Measurements from ENCODE around the gene WASF3.

Gene WASF3

DNA sequence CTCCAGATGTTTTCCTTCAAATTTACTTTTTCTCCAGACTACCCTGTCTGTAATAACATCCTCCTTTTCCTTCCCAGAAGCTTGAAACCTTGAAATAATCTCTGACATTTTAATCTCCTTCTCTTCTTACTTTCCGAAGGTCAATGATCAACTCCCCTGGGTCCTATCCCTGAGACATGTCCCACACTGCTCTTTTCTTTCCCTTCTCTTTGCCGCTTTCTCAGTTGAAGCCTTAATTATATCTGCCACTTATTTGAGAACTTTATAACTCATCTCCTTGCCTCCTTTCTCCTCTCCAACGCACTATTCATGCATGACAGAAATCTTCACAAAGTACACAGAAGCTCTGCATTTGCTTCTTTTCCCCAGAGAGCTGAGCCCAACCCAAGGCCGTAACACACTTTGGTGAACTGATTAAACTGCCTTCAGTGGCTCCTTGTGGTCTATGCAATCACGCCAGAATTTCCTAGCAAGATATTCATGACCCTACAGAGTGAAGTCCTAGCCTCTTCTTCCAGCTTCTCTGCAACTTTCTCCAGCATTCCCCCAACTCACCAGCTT, 9.2 kb upstream of the WASF3 start:
- no peak overlapping the region for H3K4me3 ChIP-seq (replicated peaks; ENCODE audit: low read depth, low read length)
- H3K27me3 ChIP-seq (replicated peaks; ENCODE audit: control insufficient read depth, insufficient read depth, low read length), result no peaks in the 10 kb centered on the region; the same call in 1 of the 2 replicates
- TF ChIP-seq, protein P1, sequence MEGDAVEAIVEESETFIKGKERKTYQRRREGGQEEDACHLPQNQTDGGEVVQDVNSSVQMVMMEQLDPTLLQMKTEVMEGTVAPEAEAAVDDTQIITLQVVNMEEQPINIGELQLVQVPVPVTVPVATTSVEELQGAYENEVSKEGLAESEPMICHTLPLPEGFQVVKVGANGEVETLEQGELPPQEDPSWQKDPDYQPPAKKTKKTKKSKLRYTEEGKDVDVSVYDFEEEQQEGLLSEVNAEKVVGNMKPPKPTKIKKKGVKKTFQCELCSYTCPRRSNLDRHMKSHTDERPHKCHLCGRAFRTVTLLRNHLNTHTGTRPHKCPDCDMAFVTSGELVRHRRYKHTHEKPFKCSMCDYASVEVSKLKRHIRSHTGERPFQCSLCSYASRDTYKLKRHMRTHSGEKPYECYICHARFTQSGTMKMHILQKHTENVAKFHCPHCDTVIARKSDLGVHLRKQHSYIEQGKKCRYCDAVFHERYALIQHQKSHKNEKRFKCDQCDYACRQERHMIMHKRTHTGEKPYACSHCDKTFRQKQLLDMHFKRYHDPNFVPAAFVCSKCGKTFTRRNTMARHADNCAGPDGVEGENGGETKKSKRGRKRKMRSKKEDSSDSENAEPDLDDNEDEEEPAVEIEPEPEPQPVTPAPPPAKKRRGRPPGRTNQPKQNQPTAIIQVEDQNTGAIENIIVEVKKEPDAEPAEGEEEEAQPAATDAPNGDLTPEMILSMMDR (IDR thresholded peaks at IDR 0.05; ENCODE audit: insufficient read depth, low read length, poor library complexity, severe bottlenecking), result no peak
- H3K36me3 ChIP-seq (ENCODE audit: control insufficient read depth, insufficient read depth, low read length), result no peaks in the 10 kb centered on the region
- DNase-seq (ENCODE audit: extremely low read depth, insufficient read length), result no peak

DNA sequence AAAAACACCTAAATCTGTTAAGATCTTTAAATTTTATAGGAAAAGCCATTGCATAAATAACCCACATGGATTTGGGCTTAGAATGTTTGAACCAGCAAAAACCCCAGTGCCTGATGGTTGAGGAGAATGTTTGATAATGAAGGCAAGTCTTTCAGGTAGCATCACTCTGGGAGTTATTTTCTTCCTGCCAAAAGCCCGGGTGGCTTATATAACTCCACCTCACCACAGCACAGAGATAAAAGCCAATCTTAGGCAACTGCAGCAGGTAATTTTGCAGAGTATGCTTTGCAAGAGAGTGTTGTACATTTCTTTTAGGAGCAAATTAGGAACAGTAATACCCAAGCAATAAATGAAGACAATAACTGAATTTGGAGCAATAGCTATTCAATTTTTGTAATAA, 7.8 kb upstream of the WASF3 start:
- DNase-seq (ENCODE audit: extremely low read depth, insufficient read length), result no peak
- Histone ChIP-seq H3K27me3 (replicated peaks; ENCODE audit: control insufficient read depth, insufficient read depth, low read length) (no peaks in the 10 kb centered on the region; the same call in 1 of the 2 replicates), H3K4me3 (replicated peaks; ENCODE audit: low read depth, low read length) (no peak overlapping the region), H3K36me3 (ENCODE audit: control insufficient read depth, insufficient read depth, low read length) (no peaks in the 10 kb centered on the region)
- TF ChIP-seq, protein P1 (IDR thresholded peaks at IDR 0.05; ENCODE audit: insufficient read depth, low read length, poor library complexity, severe bottlenecking), result no peak

DNA sequence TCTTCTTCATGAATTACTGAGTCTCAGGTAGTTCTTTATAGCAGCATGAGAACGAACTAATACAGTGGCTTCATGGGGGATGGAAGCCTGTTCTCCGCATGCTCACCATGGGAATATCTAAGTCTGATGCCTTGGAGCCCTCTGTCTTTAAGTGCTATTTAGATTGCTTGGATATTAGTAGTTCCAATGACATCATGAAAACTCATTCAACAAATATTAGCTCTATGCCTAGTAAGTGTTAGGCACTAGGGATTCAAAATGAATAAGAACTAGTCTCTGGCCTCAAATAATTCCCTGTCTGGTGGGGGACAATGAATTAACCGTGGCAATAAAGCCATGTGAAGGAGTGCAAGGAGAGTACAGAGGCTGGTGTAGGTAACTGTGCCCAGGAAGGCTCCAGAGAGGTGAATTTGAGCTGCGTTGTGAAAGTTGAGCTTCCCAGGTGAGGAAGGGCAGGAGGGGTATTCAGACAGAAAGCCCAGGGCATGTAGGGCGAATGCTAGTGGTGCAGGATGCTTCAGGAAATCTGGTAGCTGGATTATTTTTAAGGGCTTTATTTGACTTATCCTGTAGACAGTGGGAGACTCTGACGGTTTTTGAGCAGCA, 6.1 kb upstream of the WASF3 start:
- Histone ChIP-seq H3K36me3 (ENCODE audit: control insufficient read depth, insufficient read depth, low read length) (no peaks in the 10 kb centered on the region), H3K4me3 (replicated peaks; ENCODE audit: low read depth, low read length) (no peak overlapping the region), H3K27me3 (replicated peaks; ENCODE audit: control insufficient read depth, insufficient read depth, low read length) (no peaks in the 10 kb centered on the region; the same call in 1 of the 2 replicates)
- no peak for DNase-seq (ENCODE audit: extremely low read depth, insufficient read length)
- TF ChIP-seq, protein P1 (IDR thresholded peaks at IDR 0.05; ENCODE audit: insufficient read depth, low read length, poor library complexity, severe bottlenecking), result no peak

DNA sequence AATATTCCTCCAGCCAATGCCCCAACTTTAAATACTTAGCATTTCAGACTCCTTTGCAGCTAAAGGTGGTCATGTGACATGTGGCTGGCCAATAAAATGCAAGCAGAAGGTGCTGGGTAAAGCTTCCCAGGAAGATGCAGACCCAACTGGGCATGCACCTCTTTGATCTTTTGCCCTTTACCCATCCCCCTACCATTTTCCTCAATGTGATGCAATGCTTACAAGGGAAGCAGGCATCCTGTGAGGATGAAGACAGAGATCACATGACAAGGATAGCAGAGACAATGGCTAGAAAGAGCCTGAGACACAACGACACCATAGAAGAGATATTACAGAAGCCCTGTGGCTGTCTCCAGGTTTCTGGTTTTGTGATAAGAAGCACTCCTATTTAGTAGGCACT, 2.1 kb upstream of the WASF3 start:
- H3K36me3 ChIP-seq (ENCODE audit: control insufficient read depth, insufficient read depth, low read length), result no peaks in the 10 kb centered on the region
- no peak overlapping the region for H3K4me3 ChIP-seq (replicated peaks; ENCODE audit: low read depth, low read length)
- peaks cover 3% of the 10 kb centered on the region; the same call in 1 of the 2 replicates for H3K27me3 ChIP-seq (replicated peaks; ENCODE audit: control insufficient read depth, insufficient read depth, low read length)
- no peak for DNase-seq (ENCODE audit: extremely low read depth, insufficient read length)
- TF ChIP-seq, protein P1 (IDR thresholded peaks at IDR 0.05; ENCODE audit: insufficient read depth, low read length, poor library complexity, severe bottlenecking), result no peak

DNA sequence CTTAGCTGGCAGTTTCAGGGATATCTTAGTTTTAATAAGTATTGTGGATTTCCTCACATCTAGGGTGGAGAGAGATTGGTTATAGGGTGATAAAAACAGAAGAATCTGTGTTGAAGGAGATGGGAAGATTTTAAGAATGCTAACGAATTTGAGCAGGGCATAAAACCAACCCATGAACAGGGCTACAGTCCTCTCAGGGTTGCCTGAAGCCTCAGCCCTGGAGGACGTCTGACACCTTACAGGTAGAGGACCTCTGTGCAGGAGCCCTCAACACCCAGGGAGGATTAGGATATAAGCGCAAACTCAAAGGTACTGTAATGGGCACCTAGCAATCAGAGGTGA, 461 bp upstream of the WASF3 start:
- Histone ChIP-seq H3K4me3 (replicated peaks; ENCODE audit: low read depth, low read length) (no peak overlapping the region), H3K27me3 (replicated peaks; ENCODE audit: control insufficient read depth, insufficient read depth, low read length) (peaks cover 3% of the 10 kb centered on the region; the same call in 1 of the 2 replicates), H3K36me3 (ENCODE audit: control insufficient read depth, insufficient read depth, low read length) (no peaks in the 10 kb centered on the region)
- TF ChIP-seq, protein P1 (IDR thresholded peaks at IDR 0.05; ENCODE audit: insufficient read depth, low read length, poor library complexity, severe bottlenecking), result no peak
- DNase-seq (ENCODE audit: extremely low read depth, insufficient read length), result no peak

Data from GM06990 (cell line).